ENCODE data around the gene CBFB.

Gene CBFB

DNA sequence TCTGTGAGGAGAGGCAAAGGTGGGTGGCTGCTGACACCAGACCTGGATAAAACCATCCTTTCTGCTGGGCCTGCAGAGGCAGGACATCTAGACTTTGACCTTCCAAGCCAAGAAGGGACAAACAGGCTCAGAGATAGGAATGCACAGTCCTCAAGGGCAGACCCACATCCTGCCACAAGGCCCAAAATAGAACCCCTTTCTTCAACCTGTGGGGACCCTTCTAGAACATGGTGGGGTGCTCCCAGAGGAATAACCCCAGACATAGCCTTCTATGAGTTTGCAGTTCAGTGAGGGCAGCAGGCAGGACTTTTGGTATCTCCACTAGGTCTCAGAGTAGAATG is 3.8 kb upstream of the CBFB start:
- no peak for TF ChIP-seq CEBPB (IDR thresholded peaks at IDR 0.05)
- TF ChIP-seq, protein P1, sequence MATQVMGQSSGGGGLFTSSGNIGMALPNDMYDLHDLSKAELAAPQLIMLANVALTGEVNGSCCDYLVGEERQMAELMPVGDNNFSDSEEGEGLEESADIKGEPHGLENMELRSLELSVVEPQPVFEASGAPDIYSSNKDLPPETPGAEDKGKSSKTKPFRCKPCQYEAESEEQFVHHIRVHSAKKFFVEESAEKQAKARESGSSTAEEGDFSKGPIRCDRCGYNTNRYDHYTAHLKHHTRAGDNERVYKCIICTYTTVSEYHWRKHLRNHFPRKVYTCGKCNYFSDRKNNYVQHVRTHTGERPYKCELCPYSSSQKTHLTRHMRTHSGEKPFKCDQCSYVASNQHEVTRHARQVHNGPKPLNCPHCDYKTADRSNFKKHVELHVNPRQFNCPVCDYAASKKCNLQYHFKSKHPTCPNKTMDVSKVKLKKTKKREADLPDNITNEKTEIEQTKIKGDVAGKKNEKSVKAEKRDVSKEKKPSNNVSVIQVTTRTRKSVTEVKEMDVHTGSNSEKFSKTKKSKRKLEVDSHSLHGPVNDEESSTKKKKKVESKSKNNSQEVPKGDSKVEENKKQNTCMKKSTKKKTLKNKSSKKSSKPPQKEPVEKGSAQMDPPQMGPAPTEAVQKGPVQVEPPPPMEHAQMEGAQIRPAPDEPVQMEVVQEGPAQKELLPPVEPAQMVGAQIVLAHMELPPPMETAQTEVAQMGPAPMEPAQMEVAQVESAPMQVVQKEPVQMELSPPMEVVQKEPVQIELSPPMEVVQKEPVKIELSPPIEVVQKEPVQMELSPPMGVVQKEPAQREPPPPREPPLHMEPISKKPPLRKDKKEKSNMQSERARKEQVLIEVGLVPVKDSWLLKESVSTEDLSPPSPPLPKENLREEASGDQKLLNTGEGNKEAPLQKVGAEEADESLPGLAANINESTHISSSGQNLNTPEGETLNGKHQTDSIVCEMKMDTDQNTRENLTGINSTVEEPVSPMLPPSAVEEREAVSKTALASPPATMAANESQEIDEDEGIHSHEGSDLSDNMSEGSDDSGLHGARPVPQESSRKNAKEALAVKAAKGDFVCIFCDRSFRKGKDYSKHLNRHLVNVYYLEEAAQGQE (IDR thresholded peaks at IDR 0.05; ENCODE audit: low read depth): no peak
- TF ChIP-seq, protein P2, sequence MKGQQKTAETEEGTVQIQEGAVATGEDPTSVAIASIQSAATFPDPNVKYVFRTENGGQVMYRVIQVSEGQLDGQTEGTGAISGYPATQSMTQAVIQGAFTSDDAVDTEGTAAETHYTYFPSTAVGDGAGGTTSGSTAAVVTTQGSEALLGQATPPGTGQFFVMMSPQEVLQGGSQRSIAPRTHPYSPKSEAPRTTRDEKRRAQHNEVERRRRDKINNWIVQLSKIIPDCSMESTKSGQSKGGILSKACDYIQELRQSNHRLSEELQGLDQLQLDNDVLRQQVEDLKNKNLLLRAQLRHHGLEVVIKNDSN (IDR thresholded peaks at IDR 0.05): no peak
- TF ChIP-seq TAF1 (IDR thresholded peaks at IDR 0.05; ENCODE audit: low read depth): no peak
- TF ChIP-seq EGR1 (IDR thresholded peaks at IDR 0.05): no peak
- TF ChIP-seq NFIC (IDR thresholded peaks at IDR 0.05): no peak
- TF ChIP-seq ZBTB7A (IDR thresholded peaks at IDR 0.05; ENCODE audit: low read depth): no peak
- TF ChIP-seq, protein P3, sequence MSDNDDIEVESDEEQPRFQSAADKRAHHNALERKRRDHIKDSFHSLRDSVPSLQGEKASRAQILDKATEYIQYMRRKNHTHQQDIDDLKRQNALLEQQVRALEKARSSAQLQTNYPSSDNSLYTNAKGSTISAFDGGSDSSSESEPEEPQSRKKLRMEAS (IDR thresholded peaks at IDR 0.05): no peak
- no peak for TF ChIP-seq TCF12 (IDR thresholded peaks at IDR 0.05; ENCODE audit: low read depth)
- TF ChIP-seq RAD21 (IDR thresholded peaks at IDR 0.05; ENCODE audit: low read depth): no peak
- TF ChIP-seq FOXM1 (IDR thresholded peaks at IDR 0.05; ENCODE audit: borderline replicate concordance, low read depth): no peak
- no peak for TF ChIP-seq EP300 (IDR thresholded peaks at IDR 0.05; ENCODE audit: borderline replicate concordance)

DNA sequence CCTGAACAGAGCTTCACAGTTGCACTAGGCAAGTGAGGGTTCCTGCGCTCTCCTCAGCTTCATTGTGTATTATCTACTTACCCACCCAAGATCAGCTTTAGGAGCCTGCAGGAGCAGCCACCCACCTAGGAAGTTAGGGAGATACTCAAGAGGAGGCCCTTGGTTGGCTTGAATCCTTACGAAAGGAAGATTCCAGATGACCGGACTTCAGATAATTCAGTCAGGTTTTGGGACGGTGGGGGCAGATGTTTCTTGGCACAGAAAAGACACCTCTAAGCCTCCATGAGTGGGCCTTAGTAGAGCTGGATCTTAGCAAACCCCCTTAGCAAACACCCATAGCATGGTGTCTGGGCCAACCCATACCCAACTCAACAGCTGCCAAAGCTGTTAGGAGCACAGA is 2.4 kb upstream of the CBFB start:
- TF ChIP-seq, protein P2 (IDR thresholded peaks at IDR 0.05): no peak
- TF ChIP-seq NFIC (IDR thresholded peaks at IDR 0.05) (no peak), CEBPB (IDR thresholded peaks at IDR 0.05) (no peak), CREB1 (IDR thresholded peaks at IDR 0.05; ENCODE audit: low read depth) (no peak), TCF12 (IDR thresholded peaks at IDR 0.05; ENCODE audit: low read depth) (no peak), EP300 (IDR thresholded peaks at IDR 0.05; ENCODE audit: borderline replicate concordance) (no peak), TAF1 (IDR thresholded peaks at IDR 0.05; ENCODE audit: low read depth) (no peak), ZBTB7A (IDR thresholded peaks at IDR 0.05; ENCODE audit: low read depth) (no peak), YY1 (IDR thresholded peaks at IDR 0.05; ENCODE audit: low read depth) (no peak), FOXM1 (IDR thresholded peaks at IDR 0.05; ENCODE audit: borderline replicate concordance, low read depth) (no peak), RAD21 (IDR thresholded peaks at IDR 0.05; ENCODE audit: low read depth) (no peak), EGR1 (IDR thresholded peaks at IDR 0.05) (no peak), TEAD4 (IDR thresholded peaks at IDR 0.05) (no peak)
- TF ChIP-seq, protein P1 (IDR thresholded peaks at IDR 0.05; ENCODE audit: low read depth): no peak
- TF ChIP-seq, protein P3 (IDR thresholded peaks at IDR 0.05): no peak

DNA sequence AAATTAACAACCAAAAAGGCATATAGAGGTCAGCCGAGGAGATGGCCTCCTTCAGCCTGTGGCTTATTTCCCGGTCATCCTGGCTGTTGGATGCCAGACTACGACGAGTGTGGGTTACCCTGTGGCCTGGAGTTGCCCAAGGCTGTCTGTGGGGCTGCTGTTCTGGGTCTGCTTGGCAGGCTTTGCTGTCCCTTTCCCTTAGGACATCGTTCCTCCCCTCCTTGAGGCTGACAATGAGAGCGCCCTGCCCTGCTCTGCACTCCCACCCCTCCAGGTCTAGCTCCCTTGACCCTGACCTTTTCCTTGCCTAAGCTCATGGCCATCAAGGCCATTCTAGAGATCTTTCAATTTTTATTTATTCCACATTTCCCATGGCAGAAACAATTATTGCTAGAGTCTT is 1.9 kb upstream of the CBFB start:
- TF ChIP-seq, protein P2 (IDR thresholded peaks at IDR 0.05): no peak
- TF ChIP-seq TEAD4 (IDR thresholded peaks at IDR 0.05): no peak
- no peak for TF ChIP-seq FOXM1 (IDR thresholded peaks at IDR 0.05; ENCODE audit: borderline replicate concordance, low read depth)
- no peak for TF ChIP-seq YY1 (IDR thresholded peaks at IDR 0.05; ENCODE audit: low read depth)
- no peak for TF ChIP-seq NFIC (IDR thresholded peaks at IDR 0.05)
- no peak for TF ChIP-seq TAF1 (IDR thresholded peaks at IDR 0.05; ENCODE audit: low read depth)
- no peak for TF ChIP-seq EP300 (IDR thresholded peaks at IDR 0.05; ENCODE audit: borderline replicate concordance)
- no peak for TF ChIP-seq CEBPB (IDR thresholded peaks at IDR 0.05)
- no peak for TF ChIP-seq ZBTB7A (IDR thresholded peaks at IDR 0.05; ENCODE audit: low read depth)
- TF ChIP-seq CREB1 (IDR thresholded peaks at IDR 0.05; ENCODE audit: low read depth): no peak
- TF ChIP-seq TCF12 (IDR thresholded peaks at IDR 0.05; ENCODE audit: low read depth): no peak
- TF ChIP-seq EGR1 (IDR thresholded peaks at IDR 0.05): no peak
- TF ChIP-seq, protein P1 (IDR thresholded peaks at IDR 0.05; ENCODE audit: low read depth): no peak
- TF ChIP-seq, protein P3 (IDR thresholded peaks at IDR 0.05): no peak
- no peak for TF ChIP-seq RAD21 (IDR thresholded peaks at IDR 0.05; ENCODE audit: low read depth)

All from Ishikawa (cell line).